Mesenchymal stem cell (in vitro differentiated cells and primary cell): Measurements from ENCODE around the gene RRP36.
"Not testable (repeated sequence)": the region's sequence is repeated elsewhere in the genome, so short reads cannot be mapped to it uniquely, and the experiment has no call there.

Source experiments
- DNase-seq: peaks from one replicate; pipeline ENCODE4 v3.0.0-alpha.2; 2013
- H2AFZ ChIP-seq: one replicate; pipeline ENCODE4 v1.6.1; 2013; ENCODE audit warnings: low read depth, mild to moderate bottlenecking, control low read depth, inconsistent platforms, low read length, moderate library complexity
- H2AK5ac ChIP-seq: 2 replicates; pipeline ENCODE4 v1.6.1; 2013; ENCODE audit warnings: low read length, moderate library complexity, mild to moderate bottlenecking, inconsistent platforms; ENCODE audit not compliant: severe bottlenecking
- H2BK120ac ChIP-seq: one replicate; pipeline ENCODE4 v1.6.1; 2013; ENCODE audit warnings: low read depth, mild to moderate bottlenecking, inconsistent platforms, low read length, moderate library complexity
- H2BK12ac ChIP-seq, 2 experiments: one replicate each; pipeline ENCODE4 v1.6.1; 2013; ENCODE audit warnings: inconsistent platforms in 2 of 2, low read length in 2 of 2, mild to moderate bottlenecking in 2 of 2, moderate library complexity in 2 of 2, control low read depth in 1 of 2
- H2BK15ac ChIP-seq: one replicate; pipeline ENCODE4 v1.6.1; 2013; ENCODE audit warnings: mild to moderate bottlenecking, low read depth, inconsistent platforms; ENCODE audit not compliant: poor library complexity, severe bottlenecking
- H2BK5ac ChIP-seq: 2 replicates; pipeline ENCODE4 v1.6.1; 2013; ENCODE audit warnings: low read depth, mild to moderate bottlenecking, low read length, control low read depth, inconsistent platforms; ENCODE audit not compliant: poor library complexity, severe bottlenecking
- H3K14ac ChIP-seq, 2 experiments: one replicate each; pipeline ENCODE4 v1.6.1; 2013; ENCODE audit warnings: inconsistent platforms in 2 of 2, low read length in 2 of 2, control low read depth in 1 of 2, mild to moderate bottlenecking in 1 of 2, moderate library complexity in 1 of 2
- H3K18ac ChIP-seq, 2 experiments: one replicate each; pipeline ENCODE4 v1.6.1; 2013; ENCODE audit warnings: inconsistent platforms in 2 of 2, low read length in 2 of 2, control low read depth in 1 of 2, low read depth in 1 of 2, mild to moderate bottlenecking in 1 of 2
- H3K23ac ChIP-seq, 2 experiments: one replicate each; pipeline ENCODE4 v1.6.1; 2013; ENCODE audit warnings: inconsistent platforms in 2 of 2, low read length in 2 of 2, mild to moderate bottlenecking in 2 of 2, moderate library complexity in 2 of 2, control low read depth in 1 of 2
- H3K27ac ChIP-seq: 2 replicates; pipeline ENCODE4 v1.5.1; 2013; ENCODE audit warnings: mild to moderate bottlenecking, moderate library complexity, low read length, control low read depth, inconsistent platforms; ENCODE audit not compliant: poor library complexity, severe bottlenecking
- H3K27me3 ChIP-seq, 2 experiments: 2 replicates each; pipeline versions ENCODE4 v1.6.1 to v1.7.0; 2013; ENCODE audit warnings: low read length in 2 of 2, mild to moderate bottlenecking in 2 of 2, moderate library complexity in 2 of 2, control low read depth in 1 of 2, inconsistent platforms in 1 of 2; ENCODE audit not compliant: control insufficient read depth in 1 of 2, insufficient read depth in 1 of 2
- H3K36me3 ChIP-seq, 2 experiments: 2 replicates each; pipeline versions ENCODE4 v1.6.1 to v1.7.0; 2013; ENCODE audit warnings: low read length in 2 of 2, control low read depth in 1 of 2, inconsistent platforms in 1 of 2, low read depth in 1 of 2, mild to moderate bottlenecking in 1 of 2; ENCODE audit not compliant: insufficient read depth in 2 of 2, control insufficient read depth in 1 of 2
- H3K4ac ChIP-seq, 2 experiments: one replicate each; pipeline ENCODE4 v1.6.1; 2013; ENCODE audit warnings: inconsistent platforms in 2 of 2, low read length in 2 of 2, mild to moderate bottlenecking in 2 of 2, moderate library complexity in 2 of 2, control low read depth in 1 of 2, low read depth in 1 of 2
- H3K4me1 ChIP-seq: 2 replicates; pipeline ENCODE4 v1.6.1; 2013; ENCODE audit warnings: low read depth, low read length, control low read depth; ENCODE audit not compliant: control insufficient read depth, insufficient read depth
- H3K4me2 ChIP-seq: 2 replicates; pipeline ENCODE4 v1.6.1; 2013; ENCODE audit warnings: low read length, mild to moderate bottlenecking, inconsistent platforms; ENCODE audit not compliant: poor library complexity, severe bottlenecking
- H3K4me3 ChIP-seq, 2 experiments: 2 replicates each; pipeline versions ENCODE4 v1.5.1 to v1.7.0; 2013; ENCODE audit warnings: low read length in 2 of 2, mild to moderate bottlenecking in 2 of 2, control low read depth in 1 of 2, low read depth in 1 of 2; ENCODE audit not compliant: insufficient read depth in 1 of 2
- H3K79me1 ChIP-seq: replicated peaks from 2 replicates; pipeline ENCODE4 v1.6.1; 2013; ENCODE audit warnings: mild to moderate bottlenecking, control low read depth, low read length, inconsistent platforms; ENCODE audit not compliant: poor library complexity, severe bottlenecking
- H3K9ac ChIP-seq: 2 replicates; pipeline ENCODE4 v1.7.0; 2013; ENCODE audit warnings: mild to moderate bottlenecking, low read length, moderate library complexity
- H3K9me3 ChIP-seq: 2 replicates; pipeline ENCODE4 v1.7.0; 2013; ENCODE audit warnings: mild to moderate bottlenecking, low read length; ENCODE audit not compliant: control insufficient read depth
- H4K8ac ChIP-seq: one replicate; pipeline ENCODE4 v1.6.1; 2013; ENCODE audit warnings: inconsistent platforms, mild to moderate bottlenecking, low read length, moderate library complexity
- H4K91ac ChIP-seq: one replicate; pipeline ENCODE4 v1.6.1; 2013; ENCODE audit warnings: mild to moderate bottlenecking, low read length, inconsistent platforms
- WGBS: methylation state at CpG from one replicate; pipeline ENCODE4 v1.1.7; 2013; ENCODE audit warnings: mixed read lengths; 5-methylcytosine and 5-hydroxymethylcytosine counted together

Gene RRP36

DNA sequence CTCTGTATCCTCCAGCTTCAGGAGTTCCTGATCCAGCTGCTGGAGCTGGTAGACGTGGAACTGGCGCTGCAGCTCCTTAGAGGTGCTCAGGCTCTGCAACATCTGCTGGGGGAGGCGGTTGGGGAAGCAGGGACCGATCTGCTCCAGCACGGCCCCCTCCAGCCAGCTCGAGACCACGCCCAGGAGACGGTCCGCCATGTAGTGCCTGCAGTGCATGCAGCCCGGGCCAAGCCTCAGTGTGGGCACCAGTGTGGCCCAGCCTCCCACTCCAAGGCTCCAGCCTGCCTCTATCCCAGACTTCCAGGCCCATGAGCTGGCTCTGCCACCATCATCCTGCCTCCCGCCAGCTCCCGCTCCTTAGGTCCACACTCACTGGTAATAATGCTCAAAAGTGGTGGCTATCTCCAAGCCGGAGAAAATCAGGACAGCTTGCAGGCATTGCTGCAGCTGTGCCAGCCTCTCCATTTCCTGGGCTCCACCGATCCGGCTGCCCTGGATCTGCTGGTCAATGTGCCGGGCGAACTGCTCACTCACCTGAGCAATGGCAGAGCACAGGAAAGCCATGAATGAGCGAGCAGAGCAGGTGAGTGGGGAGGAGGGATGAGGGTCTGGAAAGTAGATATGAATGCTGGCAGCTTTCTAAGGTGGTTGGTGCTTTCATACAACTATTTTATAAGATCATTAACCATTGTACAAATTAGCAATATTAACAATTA lies 19.3 kb downstream of the RRP36 start:
- H3K27ac ChIP-seq: no peak overlapping the region
- no peak overlapping the region for H2AFZ ChIP-seq
- H2AK5ac ChIP-seq: no peak overlapping the region
- H3K79me1 ChIP-seq: peaks cover 12% of the 10 kb centered on the region
- H3K23ac ChIP-seq: no peak overlapping the region
- no peak for DNase-seq
- H3K18ac ChIP-seq: no peak overlapping the region
- H2BK12ac ChIP-seq: no peak overlapping the region
- no peaks in the 10 kb centered on the region for H3K9me3 ChIP-seq
- no peak overlapping the region for H3K4me2 ChIP-seq
- no peak overlapping the region for H3K4ac ChIP-seq
- H3K4me3 ChIP-seq: no peak overlapping the region
- H3K4me1 ChIP-seq: peaks cover 2% of the 10 kb centered on the region
- 99% methylated on average over 17 of the region's 18 CpGs for WGBS
- no peak overlapping the region for H2BK5ac ChIP-seq
- H3K9ac ChIP-seq: no peak overlapping the region
- H2BK15ac ChIP-seq: no peak overlapping the region
- no peak overlapping the region for H2BK120ac ChIP-seq
- peaks cover 80 to 87% of the 10 kb centered on the region in 2 experiments for H3K36me3 ChIP-seq
- no peak overlapping the region for H3K14ac ChIP-seq
- H3K27me3 ChIP-seq: no peaks in the 10 kb centered on the region
- H4K91ac ChIP-seq: no peak overlapping the region
- no peak overlapping the region for H4K8ac ChIP-seq

DNA sequence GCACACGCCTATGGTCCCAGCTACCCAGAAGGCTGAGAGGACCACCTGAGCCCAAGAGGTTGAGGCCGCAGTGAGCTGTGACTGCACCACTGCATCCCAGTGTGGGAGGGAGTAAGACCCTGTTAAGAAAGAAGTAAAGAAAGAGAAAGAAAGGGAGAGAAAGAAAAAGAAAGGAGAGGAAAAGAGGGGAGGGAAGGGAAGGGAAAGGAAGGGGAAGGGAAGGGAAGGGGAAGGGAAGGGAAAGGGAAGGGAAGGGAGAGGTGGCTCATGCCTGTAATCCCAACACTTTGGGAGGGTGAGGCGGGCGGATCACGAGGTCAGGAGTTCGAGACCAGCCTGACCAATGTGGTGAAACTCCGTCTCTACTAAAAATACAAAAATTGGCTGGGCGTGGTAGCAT lies 20.1 kb downstream of the RRP36 start:
- H2BK120ac ChIP-seq, H3K4ac ChIP-seq, H4K8ac ChIP-seq, H2BK5ac ChIP-seq, H3K23ac ChIP-seq, H4K91ac ChIP-seq, H2AK5ac ChIP-seq, DNase-seq, H2BK12ac ChIP-seq, H3K9ac ChIP-seq, H3K9me3 ChIP-seq, H3K27me3 ChIP-seq, H3K4me2 ChIP-seq, H3K14ac ChIP-seq, H3K4me3 ChIP-seq, H2AFZ ChIP-seq, H3K4me1 ChIP-seq, H3K27ac ChIP-seq, H2BK15ac ChIP-seq, H3K18ac ChIP-seq: not testable (repeated sequence)
- Histone ChIP-seq H3K36me3 (peaks cover 82 to 89% of the 10 kb centered on the region in 2 experiments), H3K79me1 (peaks cover 15% of the 10 kb centered on the region)
- WGBS: 97% methylated on average over 8 of the region's 8 CpGs

DNA sequence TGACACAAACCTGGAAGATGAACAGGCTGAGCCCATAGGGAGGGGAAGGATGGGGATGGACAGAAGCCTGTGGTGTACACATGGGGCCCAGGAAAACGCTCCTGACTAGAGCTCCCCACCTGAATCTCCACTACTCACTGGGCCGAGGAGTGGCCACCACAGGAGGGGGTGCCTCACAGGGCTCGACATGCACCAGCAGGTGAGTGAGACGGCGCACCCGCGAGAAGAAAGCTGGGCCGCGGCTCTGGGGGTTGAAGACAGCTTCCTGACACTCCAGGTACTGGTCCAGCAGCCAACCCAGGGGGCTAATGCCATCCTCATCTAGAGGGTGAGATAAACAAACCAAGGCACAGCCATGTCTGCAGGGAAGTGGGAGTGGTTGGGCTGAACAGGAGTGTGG lies 21.9 kb downstream of the RRP36 start:
- H2AK5ac ChIP-seq: no peak overlapping the region
- 96% methylated on average over 9 of the region's 9 CpGs for WGBS
- H3K14ac ChIP-seq: no peak overlapping the region
- no peak overlapping the region for H3K4me2 ChIP-seq
- no peak overlapping the region for H4K8ac ChIP-seq
- no peak overlapping the region for H3K23ac ChIP-seq
- no peak overlapping the region for H2AFZ ChIP-seq
- no peak overlapping the region for H3K4ac ChIP-seq
- H3K18ac ChIP-seq: no peak overlapping the region
- no peak overlapping the region for H2BK120ac ChIP-seq
- H3K4me1 ChIP-seq: peaks cover 5% of the 10 kb centered on the region
- no peak for DNase-seq
- no peak overlapping the region for H2BK12ac ChIP-seq
- no peak overlapping the region for H3K9ac ChIP-seq
- H3K79me1 ChIP-seq: peaks cover 19% of the 10 kb centered on the region
- peaks cover 79 to 89% of the 10 kb centered on the region in 2 experiments for H3K36me3 ChIP-seq
- H2BK5ac ChIP-seq: no peak overlapping the region
- no peak overlapping the region for H3K27ac ChIP-seq
- H3K27me3 ChIP-seq: no peaks in the 10 kb centered on the region
- H3K4me3 ChIP-seq: no peak overlapping the region
- no peaks in the 10 kb centered on the region for H3K9me3 ChIP-seq
- H2BK15ac ChIP-seq: no peak overlapping the region
- no peak overlapping the region for H4K91ac ChIP-seq

DNA sequence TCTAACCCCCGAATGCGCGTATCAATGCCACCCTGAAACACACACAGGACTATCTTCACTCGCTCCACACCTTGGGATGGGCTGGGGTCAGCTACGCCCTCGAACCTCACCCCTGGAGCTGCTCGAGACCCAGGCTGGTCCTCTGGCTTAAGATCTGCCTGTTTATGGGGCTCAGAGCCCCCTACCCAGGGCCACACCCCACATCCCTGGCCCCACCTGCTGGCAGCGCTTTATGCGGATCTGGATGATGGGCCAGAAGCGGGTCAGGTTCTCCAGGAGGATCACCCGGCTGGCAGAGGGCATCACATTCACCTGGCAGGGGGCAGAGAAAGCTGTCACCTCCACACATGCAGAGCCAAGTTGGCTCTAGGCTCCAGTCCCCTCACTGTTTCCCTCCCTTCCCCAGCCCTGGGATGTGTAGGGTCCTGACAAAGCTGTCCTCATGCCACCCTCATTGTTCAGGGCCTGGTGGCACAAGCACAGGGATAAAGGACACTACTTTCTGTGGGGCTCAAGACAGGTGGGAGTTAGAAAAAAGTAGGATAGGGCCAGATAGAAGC lies 24.0 kb downstream of the RRP36 start:
- Histone ChIP-seq H3K4me2 (no peak overlapping the region), H3K4me1 (peaks cover 10% of the 10 kb centered on the region), H4K8ac (no peak overlapping the region), H2BK12ac (no peak overlapping the region), H3K27ac (no peak overlapping the region), H4K91ac (no peak overlapping the region), H3K14ac (no peak overlapping the region), H3K9me3 (no peaks in the 10 kb centered on the region), H3K23ac (no peak overlapping the region), H2AFZ (no peak overlapping the region), H3K9ac (no peak overlapping the region), H3K36me3 (peaks cover 74 to 89% of the 10 kb centered on the region in 2 experiments), H2AK5ac (no peak overlapping the region), H3K27me3 (no peaks in the 10 kb centered on the region), H3K4ac (no peak overlapping the region), H2BK15ac (no peak overlapping the region), H3K4me3 (no peak overlapping the region), H3K79me1 (peaks cover 23% of the 10 kb centered on the region), H3K18ac (no peak overlapping the region), H2BK5ac (no peak overlapping the region), H2BK120ac (no peak overlapping the region)
- 96% methylated on average over 11 of the region's 11 CpGs for WGBS
- no peak for DNase-seq
